GM10266 (cell line): Measurements from ENCODE around the gene ARHGAP32.

Experiments used
- DNase-seq: peaks from one replicate; pipeline ENCODE4 v3.0.0; 2012; ENCODE audit errors: extremely low spot score
- TF ChIP-seq, protein P1 (sequence below): IDR thresholded peaks from 2 replicates; pipeline ENCODE4 v1.5.1; 2012; ENCODE audit warnings: mild to moderate bottlenecking, low read depth; ENCODE audit not compliant: control insufficient read depth, insufficient read depth; ENCODE audit errors: missing control alignments

The ARHGAP32 gene

DNA sequence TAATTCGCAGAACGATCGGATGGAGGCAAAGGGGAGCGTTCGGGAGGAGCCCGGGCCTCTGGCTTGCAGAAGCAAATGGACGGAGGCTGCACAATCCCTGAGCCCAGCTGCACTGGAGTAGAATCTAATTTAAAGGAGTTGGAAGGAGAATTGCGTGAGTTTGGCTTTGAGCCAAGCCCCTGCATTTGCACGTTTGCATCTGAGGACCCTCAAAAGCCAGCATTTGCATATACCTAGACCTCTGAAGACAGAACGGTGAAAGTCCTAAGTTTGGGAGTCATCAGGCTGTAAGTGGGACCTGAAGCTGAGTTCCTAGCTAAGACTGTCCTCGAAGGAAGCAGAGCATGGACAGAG, 265.0 kb downstream of the ARHGAP32 start:
- TF ChIP-seq, protein P1, sequence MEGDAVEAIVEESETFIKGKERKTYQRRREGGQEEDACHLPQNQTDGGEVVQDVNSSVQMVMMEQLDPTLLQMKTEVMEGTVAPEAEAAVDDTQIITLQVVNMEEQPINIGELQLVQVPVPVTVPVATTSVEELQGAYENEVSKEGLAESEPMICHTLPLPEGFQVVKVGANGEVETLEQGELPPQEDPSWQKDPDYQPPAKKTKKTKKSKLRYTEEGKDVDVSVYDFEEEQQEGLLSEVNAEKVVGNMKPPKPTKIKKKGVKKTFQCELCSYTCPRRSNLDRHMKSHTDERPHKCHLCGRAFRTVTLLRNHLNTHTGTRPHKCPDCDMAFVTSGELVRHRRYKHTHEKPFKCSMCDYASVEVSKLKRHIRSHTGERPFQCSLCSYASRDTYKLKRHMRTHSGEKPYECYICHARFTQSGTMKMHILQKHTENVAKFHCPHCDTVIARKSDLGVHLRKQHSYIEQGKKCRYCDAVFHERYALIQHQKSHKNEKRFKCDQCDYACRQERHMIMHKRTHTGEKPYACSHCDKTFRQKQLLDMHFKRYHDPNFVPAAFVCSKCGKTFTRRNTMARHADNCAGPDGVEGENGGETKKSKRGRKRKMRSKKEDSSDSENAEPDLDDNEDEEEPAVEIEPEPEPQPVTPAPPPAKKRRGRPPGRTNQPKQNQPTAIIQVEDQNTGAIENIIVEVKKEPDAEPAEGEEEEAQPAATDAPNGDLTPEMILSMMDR: no peak
- no peak for DNase-seq

DNA sequence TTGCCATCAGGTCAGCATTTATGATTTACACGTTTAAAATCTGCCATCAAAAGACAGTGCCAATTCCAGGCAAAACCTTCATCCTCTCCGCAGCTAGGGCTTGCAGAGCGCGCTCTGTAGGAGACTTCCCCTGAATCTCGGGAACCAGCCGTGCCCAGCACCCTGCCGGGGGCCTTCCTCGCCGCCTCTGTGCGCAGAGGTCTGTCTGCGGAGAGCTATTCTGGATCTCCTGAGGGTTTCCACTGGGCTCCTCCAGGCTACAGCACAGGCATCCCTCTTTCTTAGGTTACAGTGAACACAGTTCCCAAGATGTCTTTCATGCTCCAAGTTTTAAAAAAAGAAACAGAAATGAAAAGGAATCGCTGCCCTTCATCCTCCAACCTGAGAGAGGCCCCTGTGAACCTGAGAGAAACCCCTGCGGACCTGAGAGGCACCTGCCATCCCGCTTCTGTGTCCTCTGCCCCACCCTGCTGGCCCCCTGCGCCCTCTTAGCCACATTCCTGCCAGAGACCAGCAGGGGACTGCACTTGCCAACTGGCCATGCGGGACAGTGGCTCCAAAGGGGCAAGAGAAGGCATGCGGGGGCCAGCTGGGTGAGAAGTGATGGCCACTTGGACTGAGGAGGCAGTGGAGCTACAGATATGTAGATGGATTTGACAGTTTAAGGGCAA, 265.6 kb downstream of the ARHGAP32 start:
- TF ChIP-seq, protein P1: no peak
- no peak for DNase-seq

DNA sequence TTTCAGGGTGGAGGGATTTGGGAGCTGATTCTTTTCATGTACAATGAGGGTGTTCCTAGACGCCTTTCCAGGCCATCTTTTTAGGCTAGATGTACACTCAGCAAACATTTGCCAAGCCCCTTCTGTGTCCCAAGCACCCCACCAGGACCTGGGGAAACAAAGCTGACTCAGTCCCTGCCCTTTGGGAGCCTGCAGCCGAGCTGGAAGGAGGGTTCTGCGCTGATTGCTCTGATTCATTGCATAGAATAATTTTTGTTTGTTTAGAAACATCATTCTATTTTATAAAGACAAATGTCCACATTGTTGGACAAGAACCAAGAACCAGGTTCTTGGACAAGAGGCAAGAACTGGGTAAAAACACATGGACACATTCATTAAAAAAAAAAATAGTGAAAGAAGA, 266.1 kb downstream of the ARHGAP32 start:
- TF ChIP-seq, protein P1: no peak
- DNase-seq: no peak

DNA sequence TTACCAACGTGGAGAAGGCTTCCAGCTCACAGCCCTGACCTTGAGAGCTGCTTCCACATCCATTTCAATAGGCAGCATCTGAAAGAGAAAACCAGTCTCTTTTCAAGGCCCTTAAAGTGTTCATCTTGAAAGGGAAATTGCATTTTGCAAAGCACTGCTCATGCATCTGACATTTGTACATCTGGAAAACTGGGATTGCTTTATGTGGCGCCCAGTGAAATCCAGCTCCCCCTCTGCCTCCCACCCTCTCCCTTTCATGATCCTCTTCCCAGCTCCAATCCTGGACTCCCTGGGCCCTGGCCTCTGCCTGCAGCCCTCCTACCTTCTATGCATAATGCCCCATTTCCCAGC, 266.9 kb downstream of the ARHGAP32 start:
- DNase-seq: no peak
- TF ChIP-seq, protein P1: no peak

DNA sequence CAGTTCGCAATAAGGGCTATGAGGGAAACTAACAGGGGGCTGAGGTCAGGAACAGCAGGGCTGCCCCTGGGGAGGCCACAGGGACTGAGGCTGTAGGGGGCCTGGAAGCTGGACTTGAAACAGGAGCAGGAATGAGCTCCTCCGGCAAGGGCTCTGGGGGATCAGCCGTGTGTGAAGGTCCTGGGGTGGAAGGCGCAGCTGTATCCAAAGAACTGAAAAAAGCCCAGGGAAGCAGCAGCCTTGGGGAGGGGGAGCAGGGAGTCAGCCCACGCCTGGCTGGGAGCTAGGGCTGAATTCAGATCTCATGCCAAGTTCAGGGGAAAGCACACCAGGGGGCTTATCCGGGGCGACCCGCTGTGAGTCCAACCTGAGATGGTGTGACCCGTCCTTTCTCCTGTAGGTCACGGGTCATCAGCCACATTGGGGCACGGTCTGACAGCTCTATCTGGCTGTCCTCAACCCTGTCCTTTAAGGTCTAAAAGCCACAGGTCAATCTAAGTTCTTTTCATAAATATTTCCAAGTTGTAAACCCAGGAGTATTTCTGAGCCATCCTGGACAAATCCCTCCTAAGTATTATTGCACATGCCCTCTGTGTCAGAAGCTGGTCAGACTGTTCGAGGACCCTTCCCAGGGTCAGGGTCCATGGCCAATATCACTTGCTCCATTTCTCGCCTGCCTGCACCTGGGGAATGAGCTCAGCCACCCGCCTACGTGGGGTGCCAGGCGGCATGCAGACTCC, 267.4 kb downstream of the ARHGAP32 start:
- TF ChIP-seq, protein P1: no peak
- DNase-seq: no peak

DNA sequence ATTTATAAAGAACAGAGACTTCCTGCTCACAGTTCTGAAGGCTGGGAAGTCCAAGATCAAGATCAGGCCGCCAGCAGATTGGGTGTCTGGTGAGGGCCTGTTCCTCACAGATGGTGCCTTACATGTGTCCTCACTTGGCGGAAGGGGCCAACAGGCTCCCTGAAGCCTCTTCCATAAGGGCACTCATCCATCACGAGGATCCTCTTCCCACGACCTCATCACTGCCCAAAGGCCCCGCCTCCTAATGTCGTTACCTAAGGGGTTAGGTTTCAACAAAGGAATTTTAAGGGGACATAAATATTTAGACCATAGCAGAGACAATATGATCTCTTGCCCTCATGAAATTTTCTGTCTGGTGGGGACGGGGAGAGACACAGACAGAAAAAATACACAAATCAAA, 268.0 kb downstream of the ARHGAP32 start:
- TF ChIP-seq, protein P1: no peak
- no peak for DNase-seq

DNA sequence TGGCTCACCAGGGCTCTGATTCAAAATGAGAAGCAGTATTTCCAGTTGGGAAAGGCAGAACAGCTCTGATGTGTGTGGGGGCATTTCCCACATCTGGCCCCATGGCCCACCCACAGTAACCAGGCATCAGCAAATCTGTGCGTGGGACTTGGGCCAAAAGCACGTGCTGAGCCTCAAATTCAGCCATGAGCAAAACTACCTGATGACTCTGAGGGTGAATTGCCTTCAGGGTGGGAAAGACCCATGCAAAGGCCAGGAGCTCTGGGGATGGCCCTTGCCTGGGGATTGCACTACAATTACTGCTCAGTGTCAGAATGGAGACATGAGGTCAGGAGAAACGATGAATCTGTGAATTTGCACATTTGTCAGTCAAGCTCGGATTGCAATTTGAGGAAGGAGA, 270.3 kb downstream of the ARHGAP32 start:
- no peak for DNase-seq
- TF ChIP-seq, protein P1: no peak
